ENCODE results near the gene TTC9.

- no peak for TF ChIP-seq GATA3 (IDR thresholded peaks at IDR 0.05; ENCODE audit: low read depth, low read length)
- TF ChIP-seq GATA2 (IDR thresholded peaks at IDR 0.05; ENCODE audit: low read depth, low read length) = no peak
Observed at GRCh38 chr14:70649803-70650202, 8.1 kb downstream of the TTC9 start.
